RPMI7951 (cell line): ENCODE measurements around the gene FOXO1. TPM values are rescaled to one million over a fixed set of nuclear protein-coding genes. Genes with fewer than 3 reads are reported as not detected.
A peak's percentile ranks its signal among the peaks of the same experiment; 100 is the strongest.
"Not testable (repeated sequence)": the region's sequence is repeated elsewhere in the genome, so short reads cannot be mapped to it uniquely, and the experiment has no call there.

Source experiments
- DNase-seq: peaks from one replicate; pipeline ENCODE4 v3.0.0-alpha.2; 2012; ENCODE audit warnings: low read depth
- total RNA-seq: library from RNA; depleted of rRNA; stranded (reverse); fragments of >200 nt; shearing (Covaris generic); gene quantifications from 2 replicates; pipeline ENCODE4 v1.2.3, GENCODE V29; 2014

Gene FOXO1
- total RNA-seq, 1 experiment from 2014 or later, result 1.6 TPM

- DNase-seq, result no peak
Observed at GRCh38 chr13:40666933-40667621, 636 bp upstream of the FOXO1 start.

DNA sequence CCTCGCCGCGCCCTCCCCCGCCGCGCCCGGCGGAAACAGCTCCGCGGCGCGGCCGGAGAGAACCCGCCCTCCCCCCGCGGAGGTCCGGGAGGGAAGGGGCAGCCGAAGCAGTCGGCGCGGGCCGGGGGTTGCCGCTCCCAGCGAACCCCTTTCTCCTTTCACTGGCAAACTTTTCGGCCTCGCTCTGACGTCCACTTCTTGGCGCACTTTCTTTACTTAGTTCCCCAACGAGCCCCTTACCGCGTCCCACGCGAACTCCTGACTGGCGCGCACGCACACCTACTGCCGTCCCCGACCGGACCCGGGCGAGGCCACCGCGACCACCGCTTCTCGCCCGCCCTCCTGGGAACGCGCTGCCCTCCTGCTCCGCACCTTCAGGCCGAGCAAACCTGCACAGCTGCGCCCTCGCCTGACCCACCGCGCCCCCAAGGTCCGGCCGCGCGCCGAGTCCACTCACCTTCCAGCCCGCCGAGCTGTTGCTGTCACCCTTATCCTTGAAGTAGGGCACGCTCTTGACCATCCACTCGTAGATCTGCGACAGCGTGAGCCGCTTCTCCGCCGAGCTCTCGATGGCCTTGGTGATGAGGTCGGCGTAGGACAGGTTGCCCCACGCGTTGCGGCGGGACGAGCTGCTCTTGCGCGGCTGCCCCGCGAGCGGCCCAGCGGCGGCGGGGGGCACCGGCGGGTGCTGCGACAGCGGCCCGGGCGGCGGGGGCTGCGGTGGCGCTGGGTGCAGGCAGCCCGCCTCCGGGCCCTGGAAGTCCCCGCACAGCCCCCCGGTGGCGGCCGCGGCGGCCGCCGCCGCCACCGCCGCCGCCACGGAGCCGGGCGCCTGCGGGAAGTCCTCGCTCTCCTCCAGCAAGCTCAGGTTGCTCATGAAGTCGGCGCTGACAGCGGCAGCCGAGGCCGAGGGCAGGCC lies 1.1 kb downstream of the FOXO1 start:
- DNase-seq, result peak; percentile 21

DNA sequence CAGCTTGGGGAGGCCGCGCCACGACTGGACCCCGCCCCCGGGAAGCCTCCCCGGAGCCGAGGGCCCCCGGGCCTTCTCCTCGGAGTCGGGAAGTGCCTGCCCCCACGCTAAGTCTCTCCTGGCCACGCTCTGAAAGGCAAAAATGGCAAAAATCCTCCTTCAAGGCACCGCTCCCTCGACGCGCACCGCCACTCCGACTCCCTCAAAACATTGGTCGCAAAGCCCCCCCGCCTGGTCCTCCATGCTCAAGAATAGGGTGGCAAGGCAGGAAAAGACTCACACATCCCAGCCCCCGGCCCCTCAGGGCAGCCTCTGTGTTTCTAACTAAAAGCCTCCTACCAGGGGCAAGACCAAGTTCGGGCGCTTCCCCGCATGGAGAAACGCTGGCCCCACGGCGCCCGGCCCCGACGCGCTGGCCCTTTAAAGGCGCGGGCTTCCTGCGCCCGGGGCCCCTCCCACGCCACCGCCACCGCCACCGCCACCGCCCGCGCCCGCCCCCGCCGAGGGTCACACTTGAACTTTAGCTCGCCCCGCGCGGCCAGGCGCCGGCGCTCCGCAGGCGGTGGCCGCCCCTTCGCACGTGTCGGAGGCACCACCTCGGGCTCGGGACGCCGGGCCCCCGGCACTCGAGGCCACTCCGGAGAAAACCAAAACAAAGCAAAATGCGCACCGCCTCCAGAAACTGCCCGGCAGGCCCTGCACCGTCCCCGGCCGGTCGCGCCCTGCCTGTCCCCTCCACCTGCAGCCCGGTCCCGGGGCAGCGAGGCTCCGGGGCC lies 1.9 kb downstream of the FOXO1 start:
- peak; percentile 51 for DNase-seq

DNA sequence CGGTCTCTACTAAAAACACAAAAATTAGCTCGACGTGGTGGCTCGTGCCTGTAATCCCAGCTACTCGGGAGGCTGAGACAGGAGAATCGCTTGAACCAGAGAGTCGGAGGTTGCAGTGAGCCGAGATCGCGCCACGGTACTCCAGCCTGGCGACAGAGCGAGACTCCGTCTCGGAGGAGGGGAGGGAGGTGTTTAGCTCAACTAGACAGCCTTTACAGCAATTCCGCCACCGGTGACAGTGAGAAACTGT lies 2.4 kb downstream of the FOXO1 start:
- not testable (repeated sequence) for DNase-seq

DNA sequence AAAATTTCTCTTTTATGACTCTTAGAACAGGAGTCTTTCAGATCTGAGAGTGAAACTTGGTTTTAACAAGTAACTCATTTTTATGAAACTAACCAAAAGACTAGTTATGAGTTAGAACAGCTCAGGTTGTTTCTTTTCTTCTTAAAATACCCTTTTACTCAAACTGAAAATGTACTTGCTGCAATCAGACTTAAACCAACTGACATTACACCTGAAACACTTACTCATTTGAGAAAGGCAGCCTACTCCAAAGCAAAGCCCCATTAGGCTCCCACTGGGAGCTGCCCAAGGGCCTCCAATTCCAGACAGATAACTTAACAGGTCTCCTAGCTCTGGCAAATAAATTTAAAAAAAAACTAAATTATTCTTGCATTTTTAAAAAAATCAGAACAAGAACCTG lies 3.6 kb downstream of the FOXO1 start:
- DNase-seq, result no peak

- no peak for DNase-seq
Observed at GRCh38 chr13:40661875-40662665, 4.4 kb downstream of the FOXO1 start.

- DNase-seq, result no peak
Observed at GRCh38 chr13:40660692-40661091, 5.7 kb downstream of the FOXO1 start.

DNA sequence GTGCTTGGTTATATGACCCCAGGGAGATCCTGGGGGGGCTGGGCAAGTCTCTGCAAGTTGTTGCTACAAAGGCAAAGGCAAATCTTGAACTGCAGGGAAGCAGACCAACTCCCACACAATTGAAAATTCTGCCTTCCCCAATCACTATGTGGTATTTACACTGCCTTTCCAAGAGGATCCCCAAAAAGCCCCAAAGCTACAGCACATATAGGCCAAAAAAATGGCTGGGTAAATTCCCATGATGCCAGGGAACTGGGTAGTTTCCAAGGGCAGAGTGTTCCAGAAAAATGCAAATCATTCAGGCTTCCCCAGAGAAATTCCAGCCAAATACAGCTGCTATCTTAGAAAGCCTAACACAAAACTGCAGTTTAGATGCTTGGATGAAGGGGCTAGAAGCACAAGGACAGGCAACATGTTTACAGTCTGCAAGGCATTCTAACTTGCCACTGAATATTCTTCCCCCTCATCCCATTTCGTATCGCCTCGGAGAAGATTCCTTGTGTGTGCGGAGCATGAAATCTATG lies 6.2 kb downstream of the FOXO1 start:
- DNase-seq, result no peak

DNA sequence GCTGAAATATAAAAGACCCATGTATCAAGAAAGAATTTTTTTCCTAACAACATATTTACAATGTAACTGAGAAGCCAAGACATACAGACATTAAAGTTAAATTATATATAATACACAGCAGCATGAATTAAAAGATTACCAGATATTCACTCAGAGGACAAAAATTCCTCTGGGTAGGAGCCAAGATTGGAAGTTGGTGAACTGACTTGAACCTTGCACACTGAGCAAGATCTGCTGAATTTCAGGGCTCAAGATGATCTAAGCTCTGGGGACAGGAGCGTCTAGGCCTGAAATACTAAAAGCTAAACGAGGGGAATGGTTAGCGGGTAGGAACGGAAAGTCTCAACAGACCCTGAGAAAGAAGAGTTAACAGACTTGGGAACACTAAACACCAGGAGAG lies 8.5 kb downstream of the FOXO1 start:
- DNase-seq, result no peak

GRCh38 chr13:40657307-40657706 lies 9.1 kb downstream of the FOXO1 start:
- DNase-seq, result no peak

GRCh38 chr13:40656358-40656757 lies 10.1 kb downstream of the FOXO1 start:
- DNase-seq, result no peak

GRCh38 chr13:40653527-40654318 lies 12.7 kb downstream of the FOXO1 start:
- no peak for DNase-seq

GRCh38 chr13:40652588-40652940 lies 13.9 kb downstream of the FOXO1 start:
- DNase-seq, result no peak

- DNase-seq, result no peak
Observed at GRCh38 chr13:40651866-40652587, 14.4 kb downstream of the FOXO1 start.

DNA sequence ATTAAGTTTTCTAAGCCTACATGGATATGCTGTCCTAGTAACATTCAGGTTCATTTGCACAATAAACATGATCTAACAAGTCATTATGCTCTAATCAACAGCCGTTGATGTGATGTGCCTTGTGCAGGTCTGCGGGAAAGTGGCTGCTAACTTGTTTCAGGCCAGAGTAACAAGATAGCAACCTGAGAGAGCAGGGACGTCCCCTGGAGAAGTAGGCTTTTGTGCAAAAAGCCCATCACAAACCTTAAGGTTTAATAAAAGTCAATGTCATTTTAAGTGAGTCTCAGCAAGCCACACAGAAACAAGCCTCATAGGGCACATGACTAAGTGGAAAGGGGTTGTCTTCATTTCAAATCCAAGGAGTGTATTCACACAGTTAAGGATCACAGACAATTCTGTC lies 17.6 kb downstream of the FOXO1 start:
- no peak for DNase-seq

- no peak for DNase-seq
Observed at GRCh38 chr13:40648040-40648439, 18.4 kb downstream of the FOXO1 start.

- no peak for DNase-seq
Observed at GRCh38 chr13:40644838-40645604, 21.4 kb downstream of the FOXO1 start.

GRCh38 chr13:40640845-40641458 lies 25.5 kb downstream of the FOXO1 start:
- no peak for DNase-seq

DNA sequence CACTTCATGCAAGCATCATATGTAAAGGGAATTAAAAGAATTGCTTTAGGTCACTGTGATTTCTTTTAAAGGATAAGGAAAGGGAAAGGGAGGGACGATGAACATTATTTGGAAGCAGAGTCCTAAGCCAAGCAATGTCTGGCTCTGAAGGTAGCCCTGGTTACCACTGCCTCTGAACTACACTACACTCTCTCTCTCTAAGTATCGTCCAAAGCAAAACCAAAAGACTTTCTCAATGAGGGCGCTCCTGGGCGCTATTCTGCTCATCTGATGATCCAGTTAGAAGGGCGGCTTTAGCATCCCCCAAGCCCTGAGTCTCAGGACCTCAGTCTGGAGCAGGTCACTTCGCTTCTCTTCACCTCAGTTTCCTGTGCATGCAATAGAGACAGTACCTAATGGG lies 26.2 kb downstream of the FOXO1 start:
- no peak for DNase-seq
